ENCODE data around the gene WNT2B. TPM values are rescaled to one million over a fixed set of nuclear protein-coding genes. Genes with fewer than 3 reads are reported as not detected.

Gene WNT2B
- polyA plus RNA-seq, 1 donor (not counting 4 experiments of a cell fraction or from before 2014, with no cell fraction given): 0.51 TPM

DNA sequence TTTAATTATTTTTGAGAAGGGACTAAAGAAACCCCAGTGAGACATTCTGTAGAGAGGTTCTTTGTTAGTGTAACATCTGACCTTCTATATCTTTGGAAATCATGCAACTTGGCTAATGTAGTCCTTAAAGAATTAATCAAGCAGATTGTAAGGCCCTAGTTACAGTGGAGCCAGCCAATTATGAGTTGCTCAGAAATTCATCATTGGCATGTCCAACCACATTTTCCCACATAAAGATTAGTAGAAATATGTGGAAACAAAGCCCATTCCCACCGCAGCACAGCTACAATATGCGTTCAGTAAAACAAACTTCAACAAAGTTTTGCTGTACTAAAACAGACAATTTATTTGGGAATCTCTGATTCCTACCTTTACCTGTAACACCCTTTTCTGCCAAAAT is 27.8 kb downstream of the WNT2B start:
- Histone ChIP-seq H3K79me2 (ENCODE audit: control insufficient read depth, insufficient read depth, low read length) (no peaks in the 10 kb centered on the region), H3K4me3 (ENCODE audit: control insufficient read depth in 2 of 3, extremely low read depth in 1 of 3, insufficient read depth in 2 of 3, low read depth in 1 of 3, low read length in 3 of 3) (no peak overlapping the region), H2AFZ (ENCODE audit: control insufficient read depth, low read length) (no peak overlapping the region), H3K9me3 (ENCODE audit: control insufficient read depth, low read depth, low read length) (no peaks in the 10 kb centered on the region), H3K9ac (ENCODE audit: control insufficient read depth, extremely low read depth, insufficient read depth, low read length) (no peak overlapping the region), H3K36me3 (ENCODE audit: control insufficient read depth in 2 of 2, extremely low read depth in 1 of 2, insufficient read depth in 2 of 2, low read length in 2 of 2) (peaks cover 5% of the 10 kb centered on the region in 2 experiments), H3K4me1 (ENCODE audit: control insufficient read depth, extremely low read depth, insufficient read depth, low read length) (no peaks in the 10 kb centered on the region), H3K4me2 (ENCODE audit: control insufficient read depth, extremely low read depth, insufficient read depth, low read depth, low read length) (no peak overlapping the region), H3K9me1 (ENCODE audit: control insufficient read depth, extremely low read depth, insufficient read depth, low read length) (no peaks in the 10 kb centered on the region), H3K27me3 (ENCODE audit: control insufficient read depth, extremely low read depth, insufficient read depth, low read length) (no peaks in the 10 kb centered on the region), H3K27ac (ENCODE audit: control insufficient read depth, insufficient read depth, low read length) (no peak overlapping the region), H4K20me1 (ENCODE audit: control insufficient read depth, extremely low read depth, insufficient read depth, low read length) (no peaks in the 10 kb centered on the region)
- dilution Hi-C loops (cut with MboI; ENCODE audit: extremely low pct_ligation_motif_present, low sequenced_read_pairs): no loop called here
- DNase-seq (ENCODE audit: low read depth, low spot score): no peak
- no peak for FAIRE-seq
- TF ChIP-seq EZH2 (IDR thresholded peaks at IDR 0.05; ENCODE audit: low read length): no peak
- TF ChIP-seq, protein P1, sequence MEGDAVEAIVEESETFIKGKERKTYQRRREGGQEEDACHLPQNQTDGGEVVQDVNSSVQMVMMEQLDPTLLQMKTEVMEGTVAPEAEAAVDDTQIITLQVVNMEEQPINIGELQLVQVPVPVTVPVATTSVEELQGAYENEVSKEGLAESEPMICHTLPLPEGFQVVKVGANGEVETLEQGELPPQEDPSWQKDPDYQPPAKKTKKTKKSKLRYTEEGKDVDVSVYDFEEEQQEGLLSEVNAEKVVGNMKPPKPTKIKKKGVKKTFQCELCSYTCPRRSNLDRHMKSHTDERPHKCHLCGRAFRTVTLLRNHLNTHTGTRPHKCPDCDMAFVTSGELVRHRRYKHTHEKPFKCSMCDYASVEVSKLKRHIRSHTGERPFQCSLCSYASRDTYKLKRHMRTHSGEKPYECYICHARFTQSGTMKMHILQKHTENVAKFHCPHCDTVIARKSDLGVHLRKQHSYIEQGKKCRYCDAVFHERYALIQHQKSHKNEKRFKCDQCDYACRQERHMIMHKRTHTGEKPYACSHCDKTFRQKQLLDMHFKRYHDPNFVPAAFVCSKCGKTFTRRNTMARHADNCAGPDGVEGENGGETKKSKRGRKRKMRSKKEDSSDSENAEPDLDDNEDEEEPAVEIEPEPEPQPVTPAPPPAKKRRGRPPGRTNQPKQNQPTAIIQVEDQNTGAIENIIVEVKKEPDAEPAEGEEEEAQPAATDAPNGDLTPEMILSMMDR (optimal IDR thresholded peaks at IDR 0.05 in 1 of 3, IDR thresholded peaks at IDR 0.05 in 1 of 3, conservative IDR thresholded peaks at IDR 0.05 in 1 of 3; ENCODE audit: extremely low read depth in 1 of 3, insufficient read depth in 2 of 3, low read length in 3 of 3): no peak

DNA sequence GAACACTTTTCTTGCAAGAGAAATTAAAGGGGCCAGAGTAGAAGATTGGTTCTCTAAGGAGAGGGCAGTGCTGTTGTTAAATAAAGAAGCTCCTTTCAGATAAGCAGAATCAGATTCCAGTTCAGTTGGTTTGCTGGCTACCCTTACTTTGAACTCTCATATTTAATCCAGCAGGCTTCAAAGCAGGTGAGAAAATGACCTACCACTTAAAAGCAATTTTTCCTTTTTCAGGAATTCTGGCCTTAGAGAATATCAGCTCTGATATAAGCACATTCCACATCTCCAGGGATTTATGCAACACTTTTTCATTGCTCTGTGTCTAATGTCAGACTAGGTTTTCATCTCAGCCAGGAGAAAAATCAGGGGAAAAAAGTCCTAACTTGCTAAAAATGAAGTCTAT is 28.7 kb downstream of the WNT2B start:
- Histone ChIP-seq H2AFZ (ENCODE audit: control insufficient read depth, low read length) (no peak overlapping the region), H3K4me3 (ENCODE audit: control insufficient read depth in 2 of 3, extremely low read depth in 1 of 3, insufficient read depth in 2 of 3, low read depth in 1 of 3, low read length in 3 of 3) (no peak overlapping the region), H3K9me1 (ENCODE audit: control insufficient read depth, extremely low read depth, insufficient read depth, low read length) (no peaks in the 10 kb centered on the region), H3K27me3 (ENCODE audit: control insufficient read depth, extremely low read depth, insufficient read depth, low read length) (no peaks in the 10 kb centered on the region), H3K9me3 (ENCODE audit: control insufficient read depth, low read depth, low read length) (no peaks in the 10 kb centered on the region), H3K27ac (ENCODE audit: control insufficient read depth, insufficient read depth, low read length) (no peak overlapping the region), H4K20me1 (ENCODE audit: control insufficient read depth, extremely low read depth, insufficient read depth, low read length) (no peaks in the 10 kb centered on the region), H3K79me2 (ENCODE audit: control insufficient read depth, insufficient read depth, low read length) (no peaks in the 10 kb centered on the region), H3K9ac (ENCODE audit: control insufficient read depth, extremely low read depth, insufficient read depth, low read length) (no peak overlapping the region), H3K4me2 (ENCODE audit: control insufficient read depth, extremely low read depth, insufficient read depth, low read depth, low read length) (no peak overlapping the region), H3K36me3 (ENCODE audit: control insufficient read depth in 2 of 2, extremely low read depth in 1 of 2, insufficient read depth in 2 of 2, low read length in 2 of 2) (peaks cover 5% of the 10 kb centered on the region in 2 experiments), H3K4me1 (ENCODE audit: control insufficient read depth, extremely low read depth, insufficient read depth, low read length) (no peaks in the 10 kb centered on the region)
- dilution Hi-C loops (cut with MboI; ENCODE audit: extremely low pct_ligation_motif_present, low sequenced_read_pairs): no loop called here
- no peak for FAIRE-seq
- no peak for DNase-seq (ENCODE audit: low read depth, low spot score)
- TF ChIP-seq, protein P1 (optimal IDR thresholded peaks at IDR 0.05 in 1 of 3, IDR thresholded peaks at IDR 0.05 in 1 of 3, conservative IDR thresholded peaks at IDR 0.05 in 1 of 3; ENCODE audit: extremely low read depth in 1 of 3, insufficient read depth in 2 of 3, low read length in 3 of 3): no peak
- TF ChIP-seq EZH2 (IDR thresholded peaks at IDR 0.05; ENCODE audit: low read length): no peak

Data from keratinocyte (primary cell).